Stimulated activated naive CD8-positive, alpha-beta T cell treated with anti-CD3 and anti-CD28 coated beads, Interleukin-15, Interleukin-2, amounts not matched to agents 100 ng/mL and 50 ng/mL, for 24 hours (primary cell): ENCODE results near the gene COL4A2.

Source experiments
- H3K27ac Mint-ChIP-seq: one replicate; pipeline ENCODE4 v1.8.0; 2021; ENCODE audit warnings: mild to moderate bottlenecking, mixed read lengths
- H3K27me3 Mint-ChIP-seq: one replicate; pipeline ENCODE4 v1.8.0; 2021; ENCODE audit warnings: mixed read lengths
- H3K36me3 Mint-ChIP-seq: one replicate; pipeline ENCODE4 v1.8.0; 2021; ENCODE audit warnings: low read depth, mixed read lengths
- H3K4me1 Mint-ChIP-seq: one replicate; pipeline ENCODE4 v1.8.0; 2021; ENCODE audit warnings: low read depth, mixed read lengths
- H3K4me3 Mint-ChIP-seq: one replicate; pipeline ENCODE4 v1.8.0; 2021; ENCODE audit warnings: mild to moderate bottlenecking, mixed read lengths
- H3K9me3 Mint-ChIP-seq: one replicate; pipeline ENCODE4 v1.8.0; 2021; ENCODE audit warnings: mixed read lengths

Gene COL4A2

GRCh38 chr13:110396913-110397381 is 89.9 kb downstream of the COL4A2 start:
- Mint-ChIP-seq H3K4me1 (no peaks in the 10 kb centered on the region), H3K27me3 (peaks cover 87% of the 10 kb centered on the region), H3K36me3 (no peaks in the 10 kb centered on the region), H3K4me3 (no peak overlapping the region), H3K27ac (no peak overlapping the region), H3K9me3 (no peaks in the 10 kb centered on the region)

DNA sequence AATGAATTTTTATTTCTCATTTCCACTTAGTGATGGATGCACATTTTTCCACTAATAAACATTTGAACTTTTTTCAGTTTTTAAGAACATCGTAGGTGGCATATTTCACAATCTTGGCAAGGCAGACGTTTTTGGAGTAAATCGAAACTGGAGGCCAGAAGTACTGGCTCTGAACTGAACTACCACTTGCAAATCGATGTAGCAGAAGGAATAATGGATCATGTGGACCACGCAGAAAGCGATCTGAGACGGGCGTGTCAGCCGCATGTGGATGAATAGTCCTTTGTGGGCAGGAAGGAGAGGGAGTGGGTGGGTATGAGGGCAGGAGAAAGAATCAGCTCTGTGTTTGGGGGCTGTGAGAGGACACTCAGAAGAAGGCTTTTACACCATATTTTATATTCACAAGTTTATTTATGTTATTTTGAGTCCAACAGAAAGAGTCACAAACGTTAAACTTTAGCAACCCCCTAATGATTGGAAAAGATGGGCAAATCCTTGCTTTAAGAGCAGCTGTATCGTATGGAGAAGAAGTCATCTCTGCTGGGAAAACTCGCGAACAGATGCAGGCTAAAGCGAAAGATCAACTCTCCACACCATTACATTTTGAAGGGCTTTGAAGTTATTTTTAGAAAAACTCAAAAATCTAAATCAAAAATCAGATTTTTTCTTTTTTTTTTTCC is 90.5 kb downstream of the COL4A2 start:
- H3K27ac Mint-ChIP-seq: no peak overlapping the region
- peaks cover 87% of the 10 kb centered on the region for H3K27me3 Mint-ChIP-seq
- no peak overlapping the region for H3K4me3 Mint-ChIP-seq
- no peaks in the 10 kb centered on the region for H3K36me3 Mint-ChIP-seq
- H3K4me1 Mint-ChIP-seq: no peaks in the 10 kb centered on the region
- no peaks in the 10 kb centered on the region for H3K9me3 Mint-ChIP-seq

DNA sequence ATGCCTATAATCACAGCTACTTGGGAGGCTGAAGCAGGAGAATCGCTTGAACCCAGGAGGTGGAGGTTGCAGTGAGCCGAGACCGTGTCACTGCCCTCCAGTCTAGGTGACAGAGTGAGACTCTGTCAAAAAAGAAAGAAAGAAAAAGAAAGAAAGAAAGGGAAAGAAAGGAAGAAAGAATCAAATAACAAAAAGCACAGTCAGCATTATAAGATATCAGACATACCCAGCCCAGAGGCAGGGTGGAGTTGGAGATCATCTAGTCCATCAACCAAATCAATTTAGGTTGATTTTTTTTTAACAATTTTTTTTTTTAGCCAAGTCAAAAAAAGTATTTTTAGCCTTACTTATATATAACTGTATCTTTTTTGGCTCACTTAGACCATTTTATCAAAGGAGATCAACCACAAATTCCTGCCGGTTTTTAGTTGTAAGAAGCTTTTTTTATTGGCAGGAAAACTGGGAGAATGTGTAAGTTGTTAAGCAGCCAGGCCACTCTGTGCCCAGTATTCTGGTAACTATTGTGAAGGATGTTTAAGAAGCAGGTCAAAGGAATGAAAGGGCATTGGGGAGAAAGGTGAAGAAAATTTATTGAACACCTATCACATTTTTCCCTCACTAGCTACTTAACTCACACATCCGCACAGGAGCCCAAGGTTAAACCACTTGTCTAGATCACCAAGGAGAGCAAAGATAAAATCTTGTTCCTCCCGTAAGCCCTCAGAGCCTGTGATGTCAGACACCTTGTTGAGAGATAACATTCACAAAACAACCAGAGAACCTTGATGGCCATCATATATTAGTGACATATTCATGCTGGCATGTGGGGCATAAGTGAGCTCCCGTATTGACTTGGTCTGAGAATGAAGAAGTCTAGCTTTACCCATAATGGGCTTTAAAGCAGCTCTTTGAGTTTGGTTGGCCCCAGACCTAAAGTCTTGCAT is 91.8 kb downstream of the COL4A2 start:
- Mint-ChIP-seq H3K4me3 (no peak overlapping the region), H3K27ac (no peak overlapping the region), H3K27me3 (peaks cover 96% of the 10 kb centered on the region), H3K4me1 (no peaks in the 10 kb centered on the region), H3K36me3 (no peaks in the 10 kb centered on the region), H3K9me3 (no peaks in the 10 kb centered on the region)

GRCh38 chr13:110399801-110400200 is 92.7 kb downstream of the COL4A2 start:
- Mint-ChIP-seq H3K9me3 (no peaks in the 10 kb centered on the region), H3K27ac (no peak overlapping the region), H3K4me3 (no peak overlapping the region), H3K36me3 (no peaks in the 10 kb centered on the region), H3K27me3 (peaks cover 97% of the 10 kb centered on the region), H3K4me1 (no peaks in the 10 kb centered on the region)

GRCh38 chr13:110400786-110401533 is 93.9 kb downstream of the COL4A2 start:
- H3K27ac Mint-ChIP-seq: no peak overlapping the region
- no peak overlapping the region for H3K4me3 Mint-ChIP-seq
- no peaks in the 10 kb centered on the region for H3K9me3 Mint-ChIP-seq
- H3K27me3 Mint-ChIP-seq: peaks cover 98% of the 10 kb centered on the region
- H3K4me1 Mint-ChIP-seq: peaks cover 8% of the 10 kb centered on the region
- no peaks in the 10 kb centered on the region for H3K36me3 Mint-ChIP-seq

- Mint-ChIP-seq H3K27ac (no peak overlapping the region), H3K36me3 (no peaks in the 10 kb centered on the region), H3K4me1 (peaks cover 8% of the 10 kb centered on the region), H3K9me3 (no peaks in the 10 kb centered on the region), H3K4me3 (no peak overlapping the region), H3K27me3 (peaks cover 94% of the 10 kb centered on the region)
These were observed 95.4 kb downstream of the COL4A2 start for GRCh38 chr13:110402299-110403069.

GRCh38 chr13:110403315-110403714 is 96.2 kb downstream of the COL4A2 start:
- no peaks in the 10 kb centered on the region for H3K9me3 Mint-ChIP-seq
- no peak overlapping the region for H3K27ac Mint-ChIP-seq
- peaks cover 91% of the 10 kb centered on the region for H3K27me3 Mint-ChIP-seq
- no peak overlapping the region for H3K4me3 Mint-ChIP-seq
- H3K36me3 Mint-ChIP-seq: no peaks in the 10 kb centered on the region
- H3K4me1 Mint-ChIP-seq: peaks cover 8% of the 10 kb centered on the region

GRCh38 chr13:110403721-110404120 is 96.6 kb downstream of the COL4A2 start:
- Mint-ChIP-seq H3K27ac (no peak overlapping the region), H3K36me3 (no peaks in the 10 kb centered on the region), H3K27me3 (peaks cover 91% of the 10 kb centered on the region), H3K9me3 (no peaks in the 10 kb centered on the region), H3K4me3 (no peak overlapping the region), H3K4me1 (peaks cover 8% of the 10 kb centered on the region)

DNA sequence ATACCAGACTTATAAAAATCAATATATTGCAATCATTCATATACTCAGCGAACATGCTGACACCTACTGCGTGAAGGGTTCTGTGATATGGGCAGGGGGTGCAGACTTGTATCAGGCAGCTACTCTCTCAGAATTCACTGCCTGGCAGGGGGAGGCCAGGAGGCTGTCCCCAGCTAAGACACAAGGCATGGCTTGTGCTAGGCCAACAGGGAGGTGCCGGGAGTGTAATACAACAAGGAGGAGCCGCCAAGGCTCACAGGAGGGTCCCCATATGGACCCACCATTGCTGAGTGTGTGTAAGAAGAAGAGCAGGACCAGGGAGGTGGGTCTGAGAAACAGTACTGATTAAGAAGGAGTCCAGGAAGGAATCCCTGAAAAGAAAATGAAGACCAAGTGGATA is 97.2 kb downstream of the COL4A2 start:
- no peak overlapping the region for H3K27ac Mint-ChIP-seq
- H3K9me3 Mint-ChIP-seq: no peaks in the 10 kb centered on the region
- peaks cover 89% of the 10 kb centered on the region for H3K27me3 Mint-ChIP-seq
- H3K4me1 Mint-ChIP-seq: peaks cover 8% of the 10 kb centered on the region
- H3K4me3 Mint-ChIP-seq: no peak overlapping the region
- H3K36me3 Mint-ChIP-seq: no peaks in the 10 kb centered on the region

DNA sequence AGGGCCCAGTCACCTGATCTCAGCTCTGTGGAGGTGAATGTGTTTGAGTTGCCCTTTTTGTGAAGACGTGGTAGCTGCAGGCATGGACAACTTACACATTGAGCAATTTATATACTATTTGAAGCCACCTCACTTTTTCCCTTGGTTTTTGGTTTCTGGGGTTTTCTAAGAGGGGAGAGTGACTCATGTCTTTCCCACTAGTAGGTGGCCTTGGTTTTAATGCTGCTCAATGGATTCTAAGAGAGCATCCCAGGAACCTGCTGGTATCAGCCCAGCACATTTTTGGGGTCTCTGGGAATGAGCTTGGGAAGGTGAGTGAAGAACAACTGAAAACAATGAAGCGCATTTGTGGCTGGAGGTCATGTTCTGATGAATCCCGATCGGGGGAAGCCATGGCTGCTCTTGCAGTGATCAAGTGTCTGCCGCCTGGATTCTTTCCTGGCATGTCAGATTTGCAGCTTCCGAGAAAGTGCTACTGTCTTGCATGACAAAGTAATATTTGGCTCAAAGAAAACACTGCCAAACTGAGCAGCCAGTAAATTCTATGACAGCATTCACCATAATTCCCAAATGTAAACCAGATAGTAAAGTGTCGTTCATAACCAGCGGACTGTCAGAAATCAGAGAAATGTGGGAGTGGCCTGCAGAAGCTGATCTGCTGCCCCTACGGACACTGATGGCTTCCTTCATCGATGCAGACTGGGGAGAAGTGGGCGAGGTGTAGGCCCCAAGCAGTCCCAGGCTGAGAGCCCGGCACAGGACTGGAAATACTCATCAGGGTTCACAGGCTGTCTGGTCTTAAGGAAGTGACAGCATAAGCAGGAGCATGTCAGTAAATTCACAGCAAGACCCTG is 98.7 kb downstream of the COL4A2 start:
- Mint-ChIP-seq H3K4me1 (peaks cover 8% of the 10 kb centered on the region), H3K27me3 (peaks cover 90% of the 10 kb centered on the region), H3K27ac (no peak overlapping the region), H3K36me3 (no peaks in the 10 kb centered on the region), H3K4me3 (no peak overlapping the region), H3K9me3 (no peaks in the 10 kb centered on the region)

DNA sequence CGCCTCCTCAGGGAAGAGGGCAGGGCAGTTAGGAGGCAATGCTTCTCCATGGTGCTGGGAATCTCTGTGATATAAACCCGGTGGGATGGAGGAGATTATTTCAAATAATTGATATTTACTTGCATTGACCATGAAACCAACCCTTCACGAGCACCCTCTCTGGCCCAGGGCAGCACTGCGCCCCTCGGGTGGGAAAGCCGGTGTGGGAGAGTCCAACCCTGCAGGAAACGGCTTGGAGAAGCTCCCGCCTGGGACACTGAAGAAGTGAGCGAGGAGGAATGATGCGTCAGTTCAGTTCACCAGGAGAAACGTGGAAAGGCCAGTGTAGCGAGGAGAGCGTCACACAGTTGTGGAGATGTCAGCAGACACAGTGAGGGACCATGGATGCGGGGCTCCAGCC is 99.9 kb downstream of the COL4A2 start:
- Mint-ChIP-seq H3K27me3 (peaks cover 87% of the 10 kb centered on the region), H3K27ac (no peak overlapping the region), H3K9me3 (no peaks in the 10 kb centered on the region), H3K4me1 (peaks cover 10% of the 10 kb centered on the region), H3K4me3 (no peak overlapping the region), H3K36me3 (no peaks in the 10 kb centered on the region)

DNA sequence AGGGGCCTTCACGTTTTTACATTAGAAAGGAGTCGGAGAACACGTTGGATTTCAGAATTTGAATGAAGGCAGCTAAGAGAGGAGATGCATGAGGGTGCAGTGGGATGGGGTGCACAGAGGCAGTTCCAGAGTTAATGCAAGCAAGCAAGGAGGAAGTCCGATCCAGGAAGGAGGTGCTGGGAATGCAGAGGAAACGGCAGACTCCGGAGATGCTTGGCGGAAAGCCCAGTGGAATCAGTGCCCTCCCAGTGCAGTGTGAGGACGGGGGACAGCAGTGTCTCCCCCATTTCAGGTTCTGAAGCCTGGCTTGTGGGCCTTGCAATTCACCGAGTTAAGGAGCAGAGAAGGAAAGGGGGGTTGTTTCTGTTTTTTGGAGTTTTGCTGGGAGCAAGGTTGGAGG is 100.4 kb downstream of the COL4A2 start:
- Mint-ChIP-seq H3K36me3 (no peaks in the 10 kb centered on the region), H3K4me3 (no peak overlapping the region), H3K27ac (no peak overlapping the region), H3K4me1 (peaks cover 15% of the 10 kb centered on the region), H3K27me3 (peaks cover 83% of the 10 kb centered on the region), H3K9me3 (no peaks in the 10 kb centered on the region)

DNA sequence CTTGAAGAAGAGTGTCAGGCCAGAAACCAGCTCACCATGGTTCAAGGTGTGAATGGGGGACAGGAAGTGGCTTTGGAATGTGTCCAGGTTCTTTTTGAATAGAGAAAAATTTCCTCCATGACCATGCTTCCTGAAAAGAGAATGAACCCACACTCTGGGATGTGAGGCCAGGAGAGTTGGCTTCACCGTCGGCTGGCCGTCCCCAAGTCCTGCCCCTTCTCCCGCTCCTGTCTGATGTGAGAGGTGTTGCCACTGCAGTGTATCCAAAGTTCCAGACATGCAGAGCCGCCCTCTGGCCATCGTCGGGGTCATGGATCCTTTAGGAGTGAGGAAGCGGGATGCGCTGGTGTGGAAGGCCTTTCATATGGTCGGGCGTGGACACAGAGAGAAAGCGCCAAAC is 101.2 kb downstream of the COL4A2 start:
- Mint-ChIP-seq H3K9me3 (no peaks in the 10 kb centered on the region), H3K27me3 (peaks cover 81% of the 10 kb centered on the region), H3K4me1 (peaks cover 16% of the 10 kb centered on the region), H3K4me3 (no peak overlapping the region), H3K36me3 (no peaks in the 10 kb centered on the region), H3K27ac (no peak overlapping the region)
